Neuronal stem cell (in vitro differentiated cells): ENCODE data around the gene UBE2C. TPM values are rescaled to one million over a fixed set of nuclear protein-coding genes. Genes with fewer than 3 reads are reported as not detected.

Experiments used
- DNase-seq: peaks from one replicate; pipeline ENCODE4 v3.0.0-alpha.2; 2013; ENCODE audit warnings: low spot score
- H2AFZ ChIP-seq: one replicate; pipeline ENCODE4 v1.6.1; 2013; ENCODE audit warnings: mild to moderate bottlenecking, low read length, inconsistent platforms
- H2AK5ac ChIP-seq: 2 replicates; pipeline ENCODE4 v1.6.1; 2013; ENCODE audit warnings: low read depth, mild to moderate bottlenecking, inconsistent platforms, low read length, moderate library complexity, mixed read lengths
- H2BK120ac ChIP-seq: 2 replicates; pipeline ENCODE4 v1.6.1; 2013; ENCODE audit warnings: low read depth, mild to moderate bottlenecking, inconsistent platforms, low read length, moderate library complexity, mixed read lengths
- H2BK12ac ChIP-seq: one replicate; pipeline ENCODE4 v1.6.1; 2013; ENCODE audit warnings: low read length, inconsistent platforms
- H2BK15ac ChIP-seq: 2 replicates; pipeline ENCODE4 v1.6.1; 2013; ENCODE audit warnings: mild to moderate bottlenecking, low read length, inconsistent platforms, mixed read lengths
- H2BK5ac ChIP-seq: one replicate; pipeline ENCODE4 v1.6.1; 2013; ENCODE audit warnings: inconsistent platforms, mild to moderate bottlenecking, low read length, moderate library complexity
- H3K14ac ChIP-seq: one replicate; pipeline ENCODE4 v1.6.1; 2013; ENCODE audit warnings: low read length, inconsistent platforms
- H3K18ac ChIP-seq: 2 replicates; pipeline ENCODE4 v1.6.1; 2013; ENCODE audit warnings: low read length, inconsistent platforms
- H3K23ac ChIP-seq: 2 replicates; pipeline ENCODE4 v1.6.1; 2013; ENCODE audit warnings: low read depth, mild to moderate bottlenecking, mixed read lengths, low read length, inconsistent platforms; ENCODE audit not compliant: poor library complexity
- H3K27ac ChIP-seq: replicated peaks from 3 replicates; pipeline ENCODE4 v1.5.1; 2013; ENCODE audit warnings: low read length, inconsistent platforms
- H3K27me3 ChIP-seq, 3 experiments: 2 replicates each; pipeline ENCODE4 v1.6.1; 2013; ENCODE audit warnings: low read length in 3 of 3, mild to moderate bottlenecking in 2 of 3, inconsistent platforms in 1 of 3, low read depth in 1 of 3, mixed read lengths in 1 of 3, moderate library complexity in 1 of 3; ENCODE audit not compliant: control insufficient read depth in 3 of 3, insufficient read depth in 3 of 3
- H3K36me3 ChIP-seq, 2 donors: replicated peaks in 1 of 2; 2 replicates each; pipeline ENCODE4 v1.6.1; 2013; ENCODE audit warnings: low read length in 2 of 2; ENCODE audit not compliant: control insufficient read depth in 2 of 2, insufficient read depth in 2 of 2
- H3K4ac ChIP-seq: 2 replicates; pipeline ENCODE4 v1.6.1; 2013; ENCODE audit warnings: inconsistent platforms, mild to moderate bottlenecking, low read length, moderate library complexity
- H3K4me1 ChIP-seq, 2 donors: 1 replicate in 1 of 2; 2 replicates in 1 of 2; pipeline ENCODE4 v1.6.1; 2013; ENCODE audit warnings: low read length in 2 of 2, low read depth in 1 of 2; ENCODE audit not compliant: control insufficient read depth in 2 of 2, insufficient read depth in 1 of 2
- H3K4me2 ChIP-seq: one replicate; pipeline ENCODE4 v1.6.1; 2013; ENCODE audit warnings: mild to moderate bottlenecking, low read length, inconsistent platforms; ENCODE audit not compliant: insufficient read depth, poor library complexity, severe bottlenecking
- H3K4me3 ChIP-seq, 2 donors: 2 replicates each; pipeline ENCODE4 v1.5.1; 2013; ENCODE audit warnings: low read length in 2 of 2, mild to moderate bottlenecking in 2 of 2, inconsistent platforms in 1 of 2, moderate library complexity in 1 of 2
- H3K79me1 ChIP-seq: one replicate; pipeline ENCODE4 v1.6.1; 2013; ENCODE audit warnings: low read depth, mild to moderate bottlenecking, inconsistent platforms, low read length, moderate library complexity
- H3K9ac ChIP-seq: one replicate; pipeline ENCODE4 v1.6.1; 2013; ENCODE audit warnings: mild to moderate bottlenecking, low read depth, low read length, inconsistent platforms; ENCODE audit not compliant: poor library complexity
- H3K9me3 ChIP-seq, 2 donors: replicated peaks in 1 of 2; 2 replicates each; pipeline versions ENCODE3 to v1.6.1; 2013; ENCODE audit warnings: low read length in 2 of 2, mild to moderate bottlenecking in 2 of 2, inconsistent platforms in 1 of 2, low read depth in 1 of 2, mixed read lengths in 1 of 2, moderate library complexity in 1 of 2; ENCODE audit not compliant: control insufficient read depth in 2 of 2, insufficient read depth in 1 of 2
- H4K8ac ChIP-seq: one replicate; pipeline ENCODE4 v1.6.1; 2013; ENCODE audit warnings: low read depth, mild to moderate bottlenecking, inconsistent platforms, low read length, moderate library complexity
- H4K91ac ChIP-seq: one replicate; pipeline ENCODE4 v1.6.1; 2013; ENCODE audit warnings: low read length, low read depth, mild to moderate bottlenecking, inconsistent platforms; ENCODE audit not compliant: poor library complexity
- WGBS, 2 donors: extraction: QIAGEN DNeasy Blood & Tissue Kit; methylation state at CpG; one replicate each; pipeline ENCODE4 v1.1.7; 2013; ENCODE audit warnings: missing lambda C conversion rate in 2 of 2, mixed read lengths in 1 of 2; ENCODE audit not compliant: insufficient read length in 2 of 2, insufficient replicate concordance in 1 of 2; ENCODE audit errors: extremely low coverage in 2 of 2; 5-methylcytosine and 5-hydroxymethylcytosine counted together
- small RNA-seq: library from polyadenylated mRNA; stranded (forward); fragments of <200 nt; extraction: miRNeasy Mini kit (QIAGEN cat#:217004); gene quantifications from one replicate; pipeline ENCODE3, GENCODE V24; 2013; ENCODE audit not compliant: insufficient read depth

UBE2C gene

DNA sequence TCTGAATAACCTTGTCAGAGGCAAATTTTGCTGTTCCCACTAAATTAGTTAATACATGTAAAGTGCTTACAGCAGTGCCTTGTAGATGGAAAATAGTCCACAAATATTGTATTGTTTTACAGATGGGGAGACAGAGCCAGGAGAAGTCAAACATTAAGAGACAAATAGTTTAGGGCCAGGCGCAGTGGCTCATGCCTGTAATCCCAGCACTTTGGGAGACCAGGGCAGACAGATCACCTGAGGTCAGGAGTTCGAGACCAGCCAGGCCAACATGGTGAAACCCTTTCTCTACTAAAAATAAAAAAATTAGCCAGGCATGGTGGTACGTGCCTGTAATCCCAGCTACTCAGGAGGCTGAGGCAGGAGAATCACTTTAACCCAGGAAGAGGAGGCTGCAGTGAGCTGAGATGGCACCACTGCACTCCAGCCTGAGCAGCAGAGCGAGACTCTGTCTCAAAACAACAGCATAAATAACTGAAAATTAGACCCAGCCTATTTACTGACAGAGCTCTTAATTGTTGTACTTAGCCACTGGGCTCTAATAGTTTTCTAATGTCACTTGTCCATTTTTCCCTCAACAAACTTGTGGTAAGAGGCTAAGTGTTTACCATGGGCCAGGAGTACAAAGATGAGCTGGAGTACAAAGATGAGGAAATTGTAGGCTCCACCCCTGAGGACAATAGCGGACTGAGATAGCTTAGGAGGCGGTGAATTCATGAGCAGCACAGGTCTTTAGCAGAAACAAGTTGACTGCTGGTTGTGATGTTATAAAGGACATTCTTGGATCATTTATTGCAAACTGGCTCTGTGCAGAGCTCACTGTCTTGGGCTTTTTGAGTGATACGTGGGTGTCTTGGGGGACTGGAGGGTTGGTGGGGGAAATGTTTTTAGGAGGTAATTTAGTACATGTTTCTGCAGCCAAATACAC is 51.4 kb downstream of the UBE2C start:
- H3K18ac ChIP-seq: no peak overlapping the region
- DNase-seq: no peak
- no peak overlapping the region for H4K8ac ChIP-seq
- H3K36me3 ChIP-seq: no peaks in the 10 kb centered on the region
- H2BK12ac ChIP-seq: no peak overlapping the region
- no peak overlapping the region for H3K23ac ChIP-seq
- H3K79me1 ChIP-seq: no peaks in the 10 kb centered on the region
- no peak overlapping the region for H2BK120ac ChIP-seq
- no peak overlapping the region for H3K4me2 ChIP-seq
- H2BK15ac ChIP-seq: no peak overlapping the region
- H3K4me3 ChIP-seq: no peak overlapping the region
- no peak overlapping the region for H3K4ac ChIP-seq
- H3K27ac ChIP-seq: no peak overlapping the region
- no peaks in the 10 kb centered on the region for H3K9me3 ChIP-seq
- no peak overlapping the region for H2BK5ac ChIP-seq
- no peak overlapping the region for H2AFZ ChIP-seq
- H3K27me3 ChIP-seq: no peaks in the 10 kb centered on the region
- H3K4me1 ChIP-seq: no peaks in the 10 kb centered on the region
- no peak overlapping the region for H3K9ac ChIP-seq
- no peak overlapping the region for H2AK5ac ChIP-seq
- H3K14ac ChIP-seq: no peak overlapping the region
- no peak overlapping the region for H4K91ac ChIP-seq
- WGBS, 2 donors: no CpG with 5 or more reads among the region's 7 CpGs

- H3K4me2 ChIP-seq: no peak overlapping the region
- H2AFZ ChIP-seq: no peak overlapping the region
- H2BK12ac ChIP-seq: no peak overlapping the region
Observed at GRCh38 chr20:45866454-45866853, 54.0 kb downstream of the UBE2C start.

More at GRCh38 chr20:45866454-45866853, 54.0 kb downstream of the UBE2C start:
- H2AK5ac ChIP-seq: no peak overlapping the region
- H2BK120ac ChIP-seq: no peak overlapping the region
- no CpG with 5 or more reads among the region's 5 CpGs for WGBS, 2 donors
- H3K4ac ChIP-seq: no peak overlapping the region
- no peaks in the 10 kb centered on the region for H3K9me3 ChIP-seq
- no peak overlapping the region for H3K23ac ChIP-seq
- H3K36me3 ChIP-seq: no peaks in the 10 kb centered on the region
- no peak overlapping the region for H2BK15ac ChIP-seq
- no peaks in the 10 kb centered on the region for H3K27me3 ChIP-seq
- no peak overlapping the region for H3K14ac ChIP-seq
- no peak for DNase-seq
- H3K9ac ChIP-seq: no peak overlapping the region
- no peak overlapping the region for H4K8ac ChIP-seq
- no peak overlapping the region for H2BK5ac ChIP-seq
- H4K91ac ChIP-seq: no peak overlapping the region
- no peak overlapping the region for H3K4me3 ChIP-seq
- H3K18ac ChIP-seq: no peak overlapping the region
- no peak overlapping the region for H3K27ac ChIP-seq
- H3K4me1 ChIP-seq: no peaks in the 10 kb centered on the region
- no peaks in the 10 kb centered on the region for H3K79me1 ChIP-seq

Small RNAs within 50 kb of the gene (small RNA-seq; reads per million reads assigned to genes)
- gene RNU6ATAC38P: not detected
